ENCODE measurements around the gene ADAMTS2.

ADAMTS2 gene

DNA sequence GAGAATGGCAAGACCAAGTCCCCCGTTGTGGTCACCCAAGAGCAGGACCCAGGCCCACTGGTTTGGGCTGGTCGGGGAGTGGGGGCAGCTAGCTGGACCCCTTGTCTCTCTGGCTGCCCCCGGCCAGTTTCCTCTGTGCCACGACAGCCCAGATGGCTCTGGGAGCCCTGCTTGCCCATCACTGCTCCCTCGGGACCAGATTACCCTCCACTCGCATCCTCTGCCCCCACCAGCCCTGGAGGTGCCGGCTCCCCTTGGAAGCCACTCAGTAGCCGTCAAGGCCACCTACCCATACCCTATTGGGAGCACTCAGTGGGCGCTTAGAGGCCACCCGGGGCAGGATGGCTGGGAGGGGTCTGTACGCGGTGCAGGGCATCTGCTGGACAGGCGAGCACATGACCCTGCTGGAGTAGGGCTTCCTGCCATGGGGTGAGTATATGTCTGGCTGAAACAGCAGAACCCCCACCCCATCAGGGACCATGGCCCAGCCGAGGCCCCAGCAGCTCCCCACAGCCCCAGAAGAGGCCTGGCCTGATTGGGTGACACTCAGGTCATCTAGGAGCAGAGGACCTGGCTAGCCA lies 215.1 kb downstream of the ADAMTS2 start:
- no peak for TF ChIP-seq CTCF (IDR thresholded peaks at IDR 0.05; ENCODE audit: borderline replicate concordance, insufficient read depth, low read depth, low read length)
- H3K4me3 ChIP-seq (ENCODE audit: low read depth, low read length), result no peak overlapping the region

GRCh38 chr5:179129607-179130071 lies 215.6 kb downstream of the ADAMTS2 start:
- H3K4me3 ChIP-seq (ENCODE audit: low read depth, low read length), result no peak overlapping the region
- no peak for TF ChIP-seq CTCF (IDR thresholded peaks at IDR 0.05; ENCODE audit: borderline replicate concordance, insufficient read depth, low read depth, low read length)

- no peak for TF ChIP-seq CTCF (IDR thresholded peaks at IDR 0.05; ENCODE audit: borderline replicate concordance, insufficient read depth, low read depth, low read length)
- H3K4me3 ChIP-seq (ENCODE audit: low read depth, low read length), result no peak overlapping the region
Observed at GRCh38 chr5:179128976-179129375, 216.3 kb downstream of the ADAMTS2 start.

- no peak overlapping the region for H3K4me3 ChIP-seq (ENCODE audit: low read depth, low read length)
- TF ChIP-seq CTCF (IDR thresholded peaks at IDR 0.05; ENCODE audit: borderline replicate concordance, insufficient read depth, low read depth, low read length), result no peak
Observed at GRCh38 chr5:179128041-179128365, 217.3 kb downstream of the ADAMTS2 start.

DNA sequence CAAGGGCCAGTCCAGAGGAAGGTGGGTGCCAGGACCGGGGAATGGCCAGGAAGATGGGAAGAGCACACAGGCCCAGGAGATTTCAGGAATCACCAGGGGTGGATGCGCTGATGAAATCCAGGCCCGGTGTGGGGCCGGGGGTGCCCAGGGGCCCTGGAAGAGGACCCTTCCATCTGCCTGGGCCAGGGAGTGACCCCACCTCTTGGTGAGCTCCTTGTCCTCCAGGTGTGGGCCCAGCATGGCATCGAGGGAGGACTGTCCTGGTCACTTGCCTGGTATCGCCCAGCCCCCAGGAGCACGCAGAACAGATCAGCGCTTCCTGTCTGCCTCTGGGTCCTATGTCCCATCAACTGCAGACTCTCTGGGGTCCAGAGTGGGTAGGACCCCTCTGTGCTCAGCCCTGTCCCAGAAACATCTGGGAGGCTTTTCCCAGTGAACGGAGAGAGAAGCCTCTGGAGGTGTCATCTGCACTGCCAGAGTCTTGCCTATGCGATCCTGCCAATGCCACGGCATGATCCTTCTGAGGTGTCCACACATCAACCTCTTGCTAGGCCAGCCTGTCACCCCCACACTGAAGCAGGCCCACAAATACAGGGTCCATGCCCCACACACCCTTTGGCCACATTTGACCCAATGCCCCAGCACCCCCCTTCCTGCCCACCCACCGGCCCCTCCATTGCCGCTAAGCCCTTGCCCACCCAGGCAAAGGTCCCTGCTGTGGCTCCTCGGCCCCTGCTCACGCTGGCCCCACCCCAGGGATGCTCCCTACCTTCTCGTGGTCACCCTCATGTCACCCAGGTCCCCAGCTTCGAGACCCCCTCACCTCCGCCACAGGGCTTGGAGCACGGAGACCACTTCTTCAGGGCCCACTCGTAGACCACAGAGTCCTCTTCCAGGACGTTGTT lies 217.9 kb downstream of the ADAMTS2 start:
- TF ChIP-seq CTCF (IDR thresholded peaks at IDR 0.05; ENCODE audit: borderline replicate concordance, insufficient read depth, low read depth, low read length), result no peak
- H3K4me3 ChIP-seq (ENCODE audit: low read depth, low read length), result no peak overlapping the region

DNA sequence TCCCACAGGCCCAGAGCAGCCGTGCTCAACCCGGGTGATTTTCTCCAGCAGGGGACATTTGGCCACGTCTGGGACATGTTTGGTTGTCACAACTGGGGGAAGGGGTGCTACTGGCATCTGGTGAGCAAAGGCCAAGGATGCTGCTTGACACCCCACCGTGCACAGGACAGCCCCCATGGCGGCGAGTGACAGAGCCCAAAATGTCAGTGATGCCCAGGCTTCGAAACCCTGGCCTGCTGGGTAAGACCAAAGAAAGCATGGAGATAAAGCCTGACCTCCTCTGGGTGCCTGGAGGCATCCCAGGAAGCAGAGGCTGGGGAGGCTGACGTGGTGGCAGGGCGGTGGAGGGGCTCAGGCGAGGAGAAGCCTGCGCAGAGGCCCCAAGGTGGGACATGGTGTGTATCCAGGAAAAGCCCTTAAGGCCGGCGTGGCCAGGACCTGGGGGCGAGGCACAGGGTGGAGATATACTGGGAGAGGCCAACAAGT lies 218.7 kb downstream of the ADAMTS2 start:
- no peak overlapping the region for H3K4me3 ChIP-seq (ENCODE audit: low read depth, low read length)
- no peak for TF ChIP-seq CTCF (IDR thresholded peaks at IDR 0.05; ENCODE audit: borderline replicate concordance, insufficient read depth, low read depth, low read length)
